Endodermal cell (in vitro differentiated cells): Measurements from ENCODE around the gene MGAT5. TPM values are rescaled to one million over a fixed set of nuclear protein-coding genes. Genes with fewer than 3 reads are reported as not detected.

Experiments
- DNase-seq: peaks from one replicate; pipeline ENCODE4 v3.0.0-alpha.2; 2017
- H3K27ac ChIP-seq: 2 replicates; pipeline ENCODE4 v1.5.1; 2013; ENCODE audit warnings: mild to moderate bottlenecking, low read depth, low read length, moderate library complexity
- H3K27me3 ChIP-seq: 2 replicates; pipeline ENCODE4 v1.6.1; 2013; ENCODE audit warnings: mild to moderate bottlenecking, low read length, moderate library complexity; ENCODE audit not compliant: insufficient read depth, control insufficient read depth, poor library complexity, severe bottlenecking
- H3K36me3 ChIP-seq: 2 replicates; pipeline ENCODE4 v1.7.0; 2013; ENCODE audit warnings: mild to moderate bottlenecking, low read length, moderate library complexity; ENCODE audit not compliant: control insufficient read depth, insufficient read depth
- H3K4me1 ChIP-seq: one replicate; pipeline ENCODE4 v1.7.0; 2013; ENCODE audit warnings: low read length; ENCODE audit not compliant: control insufficient read depth, insufficient read depth
- H3K4me3 ChIP-seq: 2 replicates; pipeline ENCODE4 v1.5.1; 2013; ENCODE audit warnings: mild to moderate bottlenecking, low read length, moderate library complexity
- H3K9ac ChIP-seq: 2 replicates; pipeline ENCODE4 v1.6.1; 2013; ENCODE audit warnings: mild to moderate bottlenecking, low read length, moderate library complexity; ENCODE audit not compliant: poor library complexity, severe bottlenecking; ENCODE audit errors: extremely low read depth
- H3K9me3 ChIP-seq: 2 replicates; pipeline ENCODE4 v1.6.1; 2013; ENCODE audit warnings: mild to moderate bottlenecking, low read length, moderate library complexity; ENCODE audit not compliant: control insufficient read depth
- H3K27ac Mint-ChIP-seq: 2 replicates; pipeline ENCODE4 v1.8.0; 2020; ENCODE audit warnings: mixed read lengths
- H3K27me3 Mint-ChIP-seq: 2 replicates; pipeline ENCODE4 v1.8.0; 2021; ENCODE audit warnings: mild to moderate bottlenecking, mixed read lengths; ENCODE audit not compliant: insufficient read depth
- H3K36me3 Mint-ChIP-seq: 2 replicates; pipeline ENCODE4 v1.8.0; 2020; ENCODE audit warnings: low read depth, mixed read lengths
- H3K4me1 Mint-ChIP-seq: 2 replicates; pipeline ENCODE4 v1.8.0; 2020; ENCODE audit warnings: mixed read lengths
- H3K4me3 Mint-ChIP-seq: 2 replicates; pipeline ENCODE4 v1.8.0; 2020; ENCODE audit warnings: mild to moderate bottlenecking, moderate library complexity, mixed read lengths
- H3K9me3 Mint-ChIP-seq: 2 replicates; pipeline ENCODE4 v1.8.0; 2020; ENCODE audit warnings: mild to moderate bottlenecking, mixed read lengths
- WGBS, 2 experiments: methylation state at CpG; one replicate each; pipeline versions ENCODE4 v1.1.5 to v1.1.7; 2013; ENCODE audit warnings: missing lambda C conversion rate in 2 of 2, mixed read lengths in 1 of 2; ENCODE audit not compliant: insufficient coverage in 1 of 2, insufficient read length in 1 of 2; 5-methylcytosine and 5-hydroxymethylcytosine counted together
- total RNA-seq, 2 donors: library from RNA; stranded (reverse); fragmentation: NEBNext Ultra II Directional in 1 of 2; extraction: Animal tissue kit (Norgen Biotek cat#: 25700) in 1 of 2; gene quantifications; 2 replicates in 1 of 2; 3 replicates in 1 of 2; pipeline ENCODE4 v1.2.1, GENCODE V29; 2021
- TF ChIP-seq, protein P1 (sequence below): fragments of 200-600 bp; sonication (generic); conservative IDR thresholded peaks from 2 replicates; pipeline ENCODE4 v1.5.0; 2021; ENCODE audit warnings: antibody characterized with exemption, mild to moderate bottlenecking

The MGAT5 gene
- total RNA-seq, 2 donors from 2014 or later = 57.2 to 78.4 TPM

DNA sequence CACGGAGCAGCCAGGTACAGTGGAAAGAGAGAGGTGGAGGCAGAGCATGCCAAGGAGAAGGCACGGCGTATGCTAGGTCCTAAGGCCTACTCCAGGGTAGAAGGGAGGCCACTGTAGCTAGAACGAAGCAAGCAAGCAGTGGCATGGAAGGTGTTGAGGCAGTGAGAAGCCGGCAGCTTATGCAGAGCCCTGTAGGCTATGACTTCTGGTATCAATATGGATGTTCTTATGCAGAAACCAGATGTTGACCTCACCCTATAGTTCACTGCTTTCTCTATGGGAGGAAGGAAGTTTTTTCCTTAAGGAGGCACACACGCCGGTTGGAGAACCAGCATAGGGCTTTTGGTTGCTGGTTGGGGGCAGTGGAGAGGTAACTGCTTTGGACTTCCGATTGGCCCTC, 6.1 kb downstream of the MGAT5 start:
- no peak for DNase-seq
- Histone ChIP-seq H3K9ac (no peak overlapping the region), H3K4me1 (no peaks in the 10 kb centered on the region), H3K4me3 (no peak overlapping the region), H3K27ac (no peak overlapping the region), H3K27me3 (no peaks in the 10 kb centered on the region), H3K36me3 (peaks cover 7% of the 10 kb centered on the region), H3K9me3 (no peaks in the 10 kb centered on the region)
- H3K36me3 Mint-ChIP-seq = peaks cover 3% of the 10 kb centered on the region
- WGBS, 2 experiments = 91 to 93% methylated on average over 3 to 8 of the region's 8 CpGs
- H3K27ac Mint-ChIP-seq = no peak overlapping the region
- H3K4me3 Mint-ChIP-seq = no peak overlapping the region
- TF ChIP-seq, protein P1, sequence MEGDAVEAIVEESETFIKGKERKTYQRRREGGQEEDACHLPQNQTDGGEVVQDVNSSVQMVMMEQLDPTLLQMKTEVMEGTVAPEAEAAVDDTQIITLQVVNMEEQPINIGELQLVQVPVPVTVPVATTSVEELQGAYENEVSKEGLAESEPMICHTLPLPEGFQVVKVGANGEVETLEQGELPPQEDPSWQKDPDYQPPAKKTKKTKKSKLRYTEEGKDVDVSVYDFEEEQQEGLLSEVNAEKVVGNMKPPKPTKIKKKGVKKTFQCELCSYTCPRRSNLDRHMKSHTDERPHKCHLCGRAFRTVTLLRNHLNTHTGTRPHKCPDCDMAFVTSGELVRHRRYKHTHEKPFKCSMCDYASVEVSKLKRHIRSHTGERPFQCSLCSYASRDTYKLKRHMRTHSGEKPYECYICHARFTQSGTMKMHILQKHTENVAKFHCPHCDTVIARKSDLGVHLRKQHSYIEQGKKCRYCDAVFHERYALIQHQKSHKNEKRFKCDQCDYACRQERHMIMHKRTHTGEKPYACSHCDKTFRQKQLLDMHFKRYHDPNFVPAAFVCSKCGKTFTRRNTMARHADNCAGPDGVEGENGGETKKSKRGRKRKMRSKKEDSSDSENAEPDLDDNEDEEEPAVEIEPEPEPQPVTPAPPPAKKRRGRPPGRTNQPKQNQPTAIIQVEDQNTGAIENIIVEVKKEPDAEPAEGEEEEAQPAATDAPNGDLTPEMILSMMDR = no peak
- H3K27me3 Mint-ChIP-seq = no peaks in the 10 kb centered on the region
- H3K9me3 Mint-ChIP-seq = no peaks in the 10 kb centered on the region
- peaks cover 24% of the 10 kb centered on the region for H3K4me1 Mint-ChIP-seq

DNA sequence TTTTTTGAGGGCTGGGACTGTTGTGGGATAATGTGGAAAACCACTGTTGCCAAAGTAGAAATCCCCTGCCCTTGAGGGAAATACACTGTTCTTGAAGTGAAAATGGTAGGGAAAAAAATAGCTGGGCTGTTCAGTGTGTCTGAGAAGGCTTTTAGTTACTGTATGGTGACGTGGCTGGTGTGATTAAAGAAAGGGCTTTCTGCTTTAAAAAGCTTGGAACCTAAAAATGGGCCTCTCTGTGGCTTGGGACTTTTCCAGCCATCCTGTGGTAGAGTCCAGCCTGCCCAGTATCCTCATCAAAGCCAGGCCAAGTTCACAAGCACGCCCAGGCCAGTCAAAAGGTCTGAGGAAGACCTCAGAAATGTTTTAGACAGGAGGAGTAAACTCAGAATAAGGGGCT, 6.8 kb downstream of the MGAT5 start:
- Mint-ChIP-seq H3K9me3 (no peaks in the 10 kb centered on the region), H3K36me3 (no peaks in the 10 kb centered on the region), H3K4me3 (no peak overlapping the region), H3K27ac (peak overlapping the region; percentile 44), H3K4me1 (peaks cover 24% of the 10 kb centered on the region), H3K27me3 (no peaks in the 10 kb centered on the region)
- Histone ChIP-seq H3K27ac (no peak overlapping the region), H3K9ac (no peak overlapping the region), H3K27me3 (no peaks in the 10 kb centered on the region), H3K9me3 (no peaks in the 10 kb centered on the region), H3K36me3 (peaks cover 5% of the 10 kb centered on the region), H3K4me3 (no peak overlapping the region), H3K4me1 (no peaks in the 10 kb centered on the region)
- 86% methylated on average over 2 of the region's 2 CpGs for WGBS, 2 experiments
- TF ChIP-seq, protein P1 = no peak
- DNase-seq = no peak

DNA sequence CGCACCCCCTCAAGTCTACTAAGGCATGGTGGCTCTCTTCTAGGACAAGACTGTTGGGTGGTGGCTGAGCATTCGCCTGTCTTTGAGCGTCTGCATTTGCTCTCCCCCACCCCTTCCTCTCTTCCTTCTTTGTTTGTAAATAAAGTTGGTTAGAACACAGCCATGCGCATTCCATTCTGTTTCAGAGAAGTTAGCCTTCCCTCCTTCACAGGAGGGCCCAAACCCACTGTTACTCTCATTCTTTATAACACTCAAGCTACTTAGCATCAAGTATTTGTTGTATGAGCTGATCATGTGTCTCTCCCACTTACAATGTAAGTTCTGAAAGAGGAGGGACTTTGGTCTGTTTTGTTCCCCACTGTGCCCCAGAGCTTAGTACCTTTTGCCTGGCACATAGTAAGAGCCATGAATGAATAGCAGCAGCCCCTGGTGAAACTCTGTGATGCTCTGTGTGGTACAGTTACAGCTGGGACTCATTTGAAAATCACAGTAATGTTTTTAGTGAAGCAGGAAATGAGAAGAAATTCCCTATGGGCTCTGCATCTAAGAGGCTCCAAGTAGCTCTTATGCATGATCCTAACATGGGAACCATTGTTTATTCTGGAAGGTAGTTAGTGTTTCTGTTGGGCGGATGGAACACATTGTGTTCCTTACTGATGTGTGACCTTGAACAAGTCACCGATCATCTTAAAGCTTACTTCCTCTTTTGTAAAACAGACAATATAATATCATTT, 7.7 kb downstream of the MGAT5 start:
- Histone ChIP-seq H3K36me3 (peaks cover 5% of the 10 kb centered on the region), H3K9ac (no peak overlapping the region), H3K4me3 (no peak overlapping the region), H3K4me1 (no peaks in the 10 kb centered on the region), H3K27ac (no peak overlapping the region), H3K9me3 (no peaks in the 10 kb centered on the region), H3K27me3 (no peaks in the 10 kb centered on the region)
- H3K4me3 Mint-ChIP-seq = no peak overlapping the region
- no peaks in the 10 kb centered on the region for H3K9me3 Mint-ChIP-seq
- H3K27ac Mint-ChIP-seq = peak overlapping the region; percentile 76
- TF ChIP-seq, protein P1 = no peak
- H3K27me3 Mint-ChIP-seq = no peaks in the 10 kb centered on the region
- peak; percentile 49 for DNase-seq
- H3K36me3 Mint-ChIP-seq = no peaks in the 10 kb centered on the region
- H3K4me1 Mint-ChIP-seq = peaks cover 24% of the 10 kb centered on the region
- 81 to 100% methylated on average over 2 to 5 of the region's 6 CpGs for WGBS, 2 experiments
